GM21423 (cell line): ENCODE measurements around the gene PDE6A.
A peak's percentile ranks its signal among the peaks of the same experiment; 100 is the strongest.

Source experiments
- ATAC-seq: cut with Tn5 transposase; IDR thresholded peaks from one replicate; pipeline ENCODE4 v1.9.1; 2021; ENCODE audit warnings: mild to moderate bottlenecking, moderate library complexity; ENCODE audit not compliant: unreplicated experiment

Gene PDE6A

DNA sequence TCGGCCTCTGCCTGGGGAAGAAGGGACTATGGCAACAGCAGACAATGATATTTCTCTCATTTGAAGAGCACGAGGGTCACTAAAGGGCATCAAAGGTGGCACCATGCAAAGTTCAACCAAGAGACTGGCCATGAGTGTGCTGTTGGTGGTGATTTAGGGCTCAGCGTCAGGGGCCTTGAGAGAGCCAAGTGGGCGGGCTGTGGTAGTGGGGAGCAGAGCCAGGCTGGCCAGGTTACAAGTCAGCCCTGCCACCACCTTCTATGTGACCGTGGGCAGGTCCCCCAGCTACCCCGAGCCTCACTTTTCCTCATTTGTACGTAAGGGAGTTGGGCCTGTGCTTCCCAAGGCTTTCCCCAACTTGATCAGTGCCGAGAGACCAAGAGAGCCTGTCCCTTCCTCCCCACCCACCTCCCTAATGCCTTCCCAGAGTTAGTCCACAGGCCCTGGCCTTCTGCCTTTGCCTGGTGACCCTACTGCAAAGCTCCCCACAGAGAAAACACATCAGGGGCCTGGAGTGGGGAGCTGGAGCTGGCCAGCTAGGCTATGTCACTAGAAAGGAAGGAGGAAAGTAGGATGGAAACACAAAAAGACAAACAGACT is 104.3 kb downstream of the PDE6A start:
- ATAC-seq = no peak

DNA sequence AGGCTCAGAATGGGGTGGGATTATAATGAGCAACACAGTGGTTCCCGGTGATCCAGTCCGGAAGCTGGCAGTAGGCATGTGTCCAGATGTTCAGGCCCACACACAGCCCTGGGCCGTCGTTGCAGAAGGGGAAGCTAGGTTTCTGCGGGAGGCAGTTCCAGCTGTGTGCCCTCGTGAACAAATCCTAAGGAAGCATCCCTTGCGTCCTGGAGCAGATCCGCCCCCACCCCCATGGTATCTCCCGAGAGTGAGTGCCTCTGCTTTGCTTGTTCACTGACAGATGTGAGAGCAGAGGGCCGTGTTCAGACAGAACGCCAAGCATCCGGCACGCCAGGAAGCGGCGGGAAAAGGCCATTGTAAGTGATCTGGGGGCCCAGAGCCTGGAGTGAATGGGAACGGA is 104.8 kb downstream of the PDE6A start:
- no peak for ATAC-seq

DNA sequence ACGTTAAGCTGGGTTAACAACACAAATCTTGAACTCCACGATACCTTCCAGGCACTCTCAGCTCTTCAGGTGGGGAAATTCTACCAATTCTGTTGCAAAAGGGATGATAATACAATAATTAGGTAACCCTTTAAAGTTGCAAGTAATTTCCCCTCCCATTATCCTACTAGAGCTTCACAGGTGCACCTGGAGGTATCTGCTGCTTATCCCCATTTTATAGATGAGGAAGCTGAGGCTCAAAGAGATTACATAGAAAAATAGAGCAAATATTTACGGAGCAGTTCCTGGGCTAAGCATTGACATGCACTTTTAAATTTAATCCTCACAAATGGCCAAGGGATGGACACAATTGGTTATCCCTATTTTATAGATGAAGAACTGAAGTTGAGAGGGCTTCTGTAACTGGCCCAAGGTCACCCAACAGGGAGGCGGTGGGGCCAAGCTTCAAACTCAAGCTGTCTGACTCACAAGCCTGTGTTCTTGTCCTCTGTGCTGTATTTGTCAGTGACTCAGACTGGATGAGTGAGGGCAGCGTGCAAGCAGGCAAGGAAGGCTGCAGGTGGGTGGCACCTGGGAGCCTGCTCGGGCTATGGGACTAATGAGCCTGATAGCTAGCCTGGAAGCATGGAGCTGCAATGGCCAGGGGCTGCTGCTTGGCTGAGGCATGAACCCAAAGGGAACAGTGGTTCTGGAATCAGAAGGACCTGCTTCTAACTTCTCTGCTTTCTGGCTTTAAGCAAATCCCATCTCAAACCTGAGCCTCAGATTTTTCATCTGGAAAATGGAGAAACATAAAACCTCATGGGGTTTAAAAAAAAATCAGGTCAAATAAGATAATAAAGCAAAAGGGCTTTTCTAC is 105.5 kb downstream of the PDE6A start:
- ATAC-seq = no peak

DNA sequence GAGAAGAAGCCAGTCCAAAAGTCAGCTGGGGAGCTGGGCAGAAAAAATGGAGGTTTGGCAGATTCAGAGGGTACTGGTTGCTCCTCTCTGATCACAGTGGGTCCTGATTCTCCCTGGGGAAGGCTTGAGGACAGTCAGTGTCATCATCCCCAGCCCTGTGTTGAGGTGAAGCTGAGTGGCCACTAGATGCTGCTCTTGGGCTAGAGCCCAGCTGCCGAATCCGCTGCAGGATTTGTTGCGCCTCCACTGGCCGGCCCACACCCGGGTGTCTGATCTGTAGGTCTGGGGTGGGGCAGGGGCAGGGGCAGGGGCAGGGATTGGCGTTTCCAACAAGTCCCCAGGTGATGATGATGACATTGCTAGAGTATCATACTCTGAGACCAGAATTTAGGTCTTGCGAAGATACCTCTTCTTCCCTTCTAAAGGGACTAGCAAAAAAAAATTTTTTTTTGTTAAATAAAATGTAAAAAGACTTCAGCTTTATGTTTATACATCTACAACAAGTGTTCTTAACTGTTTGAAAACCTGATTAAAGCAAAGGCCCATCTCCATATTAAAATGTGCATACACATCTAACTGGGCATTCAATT is 106.8 kb downstream of the PDE6A start:
- ATAC-seq = no peak

DNA sequence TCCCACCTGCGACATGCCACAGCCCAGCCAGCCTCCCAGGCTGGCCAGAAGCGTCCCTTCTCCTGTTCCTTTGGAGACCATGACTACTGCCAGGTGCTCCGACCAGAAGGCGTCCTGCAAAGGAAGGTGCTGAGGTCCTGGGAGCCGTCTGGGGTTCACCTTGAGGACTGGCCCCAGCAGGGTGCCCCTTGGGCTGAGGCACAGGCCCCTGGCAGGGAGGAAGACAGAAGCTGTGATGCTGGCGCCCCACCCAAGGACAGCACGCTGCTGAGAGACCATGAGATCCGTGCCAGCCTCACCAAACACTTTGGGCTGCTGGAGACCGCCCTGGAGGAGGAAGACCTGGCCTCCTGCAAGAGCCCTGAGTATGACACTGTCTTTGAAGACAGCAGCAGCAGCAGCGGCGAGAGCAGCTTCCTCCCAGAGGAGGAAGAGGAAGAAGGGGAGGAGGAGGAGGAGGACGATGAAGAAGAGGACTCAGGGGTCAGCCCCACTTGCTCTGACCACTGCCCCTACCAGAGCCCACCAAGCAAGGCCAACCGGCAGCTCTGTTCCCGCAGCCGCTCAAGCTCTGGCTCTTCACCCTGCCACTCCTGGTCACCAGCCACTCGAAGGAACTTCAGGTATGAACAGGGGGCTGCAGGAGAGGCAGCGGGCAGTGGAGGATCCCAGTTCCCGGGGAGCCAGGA is 108.0 kb downstream of the PDE6A start:
- ATAC-seq = no peak

DNA sequence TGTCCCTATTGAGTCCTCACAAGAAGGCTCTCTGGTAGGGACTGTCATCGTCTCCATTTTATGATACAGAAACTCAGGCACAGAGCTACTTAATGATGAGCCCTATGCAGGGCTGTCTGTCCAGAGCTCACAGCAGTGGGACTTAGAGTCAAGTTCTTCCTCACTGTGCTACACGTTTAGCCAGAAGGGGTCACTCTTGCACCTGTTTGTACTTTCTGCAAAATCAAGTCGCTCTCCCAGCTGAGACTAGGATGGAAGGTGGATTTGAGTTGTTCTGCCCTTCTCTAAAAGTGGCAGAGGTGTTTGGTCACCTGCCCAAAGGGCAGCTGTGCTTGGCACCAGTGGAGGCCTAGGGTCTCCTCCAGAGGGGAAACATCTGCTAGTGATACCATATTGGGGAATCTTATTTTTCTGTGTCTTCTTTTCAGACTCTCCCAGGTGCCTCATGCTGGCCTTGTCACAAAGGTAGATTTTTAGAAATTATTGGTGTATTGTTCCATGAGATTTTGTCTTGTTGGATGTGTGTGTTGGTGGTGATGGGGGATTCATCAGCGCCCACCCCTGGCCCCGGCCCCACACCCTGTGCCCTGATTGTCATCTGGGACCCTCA is 110.2 kb downstream of the PDE6A start:
- no peak for ATAC-seq

DNA sequence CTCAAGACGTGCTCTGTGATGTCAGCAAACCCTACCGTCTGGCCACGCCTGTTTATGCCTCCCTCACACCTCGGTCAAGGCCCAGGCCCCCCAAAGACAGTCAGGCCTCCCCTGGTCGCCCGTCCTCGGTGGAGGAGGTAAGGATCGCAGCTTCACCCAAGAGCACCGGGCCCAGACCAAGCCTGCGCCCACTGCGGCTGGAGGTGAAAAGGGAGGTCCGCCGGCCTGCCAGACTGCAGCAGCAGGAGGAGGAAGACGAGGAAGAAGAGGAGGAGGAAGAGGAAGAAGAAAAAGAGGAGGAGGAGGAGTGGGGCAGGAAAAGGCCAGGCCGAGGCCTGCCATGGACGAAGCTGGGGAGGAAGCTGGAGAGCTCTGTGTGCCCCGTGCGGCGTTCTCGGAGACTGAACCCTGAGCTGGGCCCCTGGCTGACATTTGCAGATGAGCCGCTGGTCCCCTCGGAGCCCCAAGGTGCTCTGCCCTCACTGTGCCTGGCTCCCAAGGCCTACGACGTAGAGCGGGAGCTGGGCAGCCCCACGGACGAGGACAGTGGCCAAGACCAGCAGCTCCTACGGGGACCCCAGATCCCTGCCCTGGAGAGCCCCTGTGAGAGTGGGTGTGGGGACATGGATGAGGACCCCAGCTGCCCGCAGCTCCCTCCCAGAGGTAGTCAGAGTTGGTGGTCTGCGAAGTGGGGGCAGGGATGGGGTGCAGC is 111.3 kb downstream of the PDE6A start:
- no peak for ATAC-seq

DNA sequence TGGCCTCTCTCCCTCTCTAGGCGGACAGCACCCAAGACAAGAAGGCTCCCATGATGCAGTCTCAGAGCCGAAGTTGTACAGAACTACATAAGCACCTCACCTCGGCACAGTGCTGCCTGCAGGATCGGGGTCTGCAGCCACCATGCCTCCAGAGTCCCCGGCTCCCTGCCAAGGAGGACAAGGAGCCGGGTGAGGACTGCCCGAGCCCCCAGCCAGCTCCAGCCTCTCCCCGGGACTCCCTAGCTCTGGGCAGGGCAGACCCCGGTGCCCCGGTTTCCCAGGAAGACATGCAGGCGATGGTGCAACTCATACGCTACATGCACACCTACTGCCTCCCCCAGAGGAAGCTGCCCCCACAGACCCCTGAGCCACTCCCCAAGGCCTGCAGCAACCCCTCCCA is 112.0 kb downstream of the PDE6A start:
- no peak for ATAC-seq

DNA sequence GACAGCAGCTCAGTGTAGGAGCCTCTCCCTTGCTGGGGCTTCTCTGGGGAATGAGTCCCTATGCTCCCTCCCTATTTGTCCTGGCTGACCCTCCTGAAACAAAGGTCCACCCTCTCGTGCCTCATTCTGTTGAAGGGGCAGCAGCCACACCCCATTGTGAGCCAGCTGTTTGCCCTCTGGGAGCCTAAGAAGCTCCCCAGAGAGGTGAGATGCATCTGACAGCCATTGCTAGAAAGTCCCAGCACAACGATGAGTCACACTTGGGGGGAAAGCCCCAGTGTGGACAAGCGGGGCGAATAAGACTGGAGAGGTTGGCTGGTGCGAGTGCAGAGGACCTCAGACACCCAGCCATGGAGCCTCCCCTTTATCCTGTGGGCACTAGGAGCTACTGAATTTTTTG is 113.1 kb downstream of the PDE6A start:
- ATAC-seq = peak; percentile 78

DNA sequence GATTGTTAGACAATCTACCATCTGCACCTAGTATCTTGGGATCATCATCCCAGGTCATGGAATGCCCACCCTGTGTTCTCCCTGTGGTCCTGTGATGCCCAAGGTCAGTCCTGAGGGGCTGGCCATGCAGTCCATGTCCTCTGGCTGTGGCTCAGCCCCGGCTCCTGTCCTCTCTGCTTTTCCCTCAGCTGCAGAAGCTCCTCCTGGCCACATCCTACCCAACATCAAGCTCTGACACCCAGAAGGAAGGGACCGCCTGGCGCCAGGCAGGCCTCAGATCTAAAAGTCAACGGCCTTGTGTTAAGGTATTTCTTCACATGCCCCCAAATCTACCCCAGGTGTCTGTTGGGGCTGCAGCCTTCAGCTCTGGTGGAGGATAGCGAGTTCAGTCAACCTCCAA is 114.0 kb downstream of the PDE6A start:
- no peak for ATAC-seq

DNA sequence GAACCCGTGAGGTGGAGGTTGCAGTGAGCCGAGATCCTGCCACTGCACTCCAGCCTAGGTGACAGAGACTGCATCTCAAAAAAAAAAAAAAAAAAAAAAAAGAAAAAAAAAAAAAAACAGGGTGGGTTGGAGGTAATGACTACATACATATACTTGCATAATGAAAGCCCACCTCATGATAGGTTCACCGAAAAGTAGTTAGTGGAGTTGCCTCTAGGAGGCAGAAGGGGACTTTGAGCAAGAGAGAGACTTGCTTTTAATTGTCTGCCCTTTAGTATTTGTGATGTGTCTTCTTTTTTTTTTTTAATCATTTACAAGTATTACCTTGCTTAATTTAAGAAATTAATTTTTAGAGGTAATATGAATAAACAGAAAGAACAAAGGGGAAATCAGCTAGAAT is 114.6 kb downstream of the PDE6A start:
- no peak for ATAC-seq

DNA sequence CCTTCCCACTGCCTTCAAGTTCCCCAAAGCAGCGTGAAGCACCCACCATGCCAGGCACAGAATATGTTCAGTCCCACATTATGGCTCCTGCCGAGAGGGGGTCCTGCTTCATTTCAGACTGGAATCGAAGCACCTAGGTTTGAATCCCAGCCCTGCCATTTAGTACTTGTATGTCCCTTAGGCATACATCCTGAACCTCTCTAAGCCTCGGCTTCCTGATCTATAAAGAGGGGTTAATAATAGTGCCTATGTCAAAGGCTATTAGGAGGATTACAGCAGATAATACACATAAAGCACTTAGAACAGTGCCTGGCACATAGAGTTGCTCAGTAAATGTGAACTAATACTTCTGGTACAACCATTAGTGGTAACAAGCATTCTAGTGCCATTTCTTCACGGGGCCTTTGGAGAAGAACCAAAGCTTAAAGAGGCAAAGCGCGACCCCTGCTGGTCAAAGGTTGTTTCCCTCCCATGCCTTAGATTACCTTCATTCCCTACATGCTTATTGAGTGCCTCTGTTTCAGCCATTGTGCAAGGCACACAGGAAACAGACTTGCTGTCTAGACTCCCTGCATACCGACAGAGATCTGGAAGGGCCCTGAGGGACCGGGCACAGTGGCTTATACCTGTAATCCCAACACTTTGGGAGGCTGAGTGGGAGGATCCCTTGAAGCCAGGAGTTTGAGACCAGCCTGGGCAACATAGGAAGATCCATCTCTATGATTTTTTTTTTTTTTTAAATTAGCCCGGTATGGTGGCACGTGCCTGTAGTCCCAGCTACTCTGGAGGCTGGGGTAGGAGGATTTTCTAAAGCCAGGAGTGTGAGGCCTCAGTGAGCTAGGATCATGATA is 116.2 kb downstream of the PDE6A start:
- peak; percentile 50 for ATAC-seq

DNA sequence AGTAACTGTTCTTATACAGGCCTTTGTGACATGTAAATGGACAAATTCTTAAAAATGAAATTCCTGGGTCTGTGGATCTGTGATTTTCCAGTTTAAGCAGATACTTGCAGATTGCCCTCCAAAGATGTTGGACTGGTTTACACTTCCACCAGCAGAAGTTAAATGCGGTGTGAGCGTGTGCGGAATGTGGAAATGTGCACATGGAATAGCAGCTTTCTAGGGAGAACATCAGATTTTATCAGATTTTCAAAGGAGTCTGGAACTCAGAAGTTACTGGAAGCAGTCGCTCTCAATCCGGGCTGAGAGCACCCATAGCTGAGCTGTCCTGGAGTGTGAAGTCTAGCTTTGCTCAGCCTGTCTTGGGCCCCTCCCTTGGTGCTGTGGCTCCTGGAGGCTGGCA is 117.0 kb downstream of the PDE6A start:
- no peak for ATAC-seq

DNA sequence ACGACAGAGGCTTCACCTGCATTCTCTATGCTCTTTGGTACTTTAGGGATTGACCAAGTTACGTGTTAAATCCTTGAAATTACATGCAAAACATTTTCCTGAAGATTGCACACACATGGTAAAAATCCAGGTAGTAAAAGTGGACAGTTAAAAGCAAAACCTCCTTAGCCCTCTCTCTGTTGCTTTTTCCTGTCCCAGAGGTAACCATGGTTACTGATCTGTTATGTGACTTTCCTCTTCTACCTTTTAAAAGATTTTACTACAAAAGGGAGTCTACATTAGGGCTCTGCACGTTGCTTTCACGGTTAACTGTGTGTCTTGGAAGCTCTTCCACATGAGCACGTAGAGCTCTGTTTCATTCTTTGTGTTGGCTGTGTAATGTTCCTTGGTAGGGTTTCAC is 117.5 kb downstream of the PDE6A start:
- ATAC-seq = no peak

DNA sequence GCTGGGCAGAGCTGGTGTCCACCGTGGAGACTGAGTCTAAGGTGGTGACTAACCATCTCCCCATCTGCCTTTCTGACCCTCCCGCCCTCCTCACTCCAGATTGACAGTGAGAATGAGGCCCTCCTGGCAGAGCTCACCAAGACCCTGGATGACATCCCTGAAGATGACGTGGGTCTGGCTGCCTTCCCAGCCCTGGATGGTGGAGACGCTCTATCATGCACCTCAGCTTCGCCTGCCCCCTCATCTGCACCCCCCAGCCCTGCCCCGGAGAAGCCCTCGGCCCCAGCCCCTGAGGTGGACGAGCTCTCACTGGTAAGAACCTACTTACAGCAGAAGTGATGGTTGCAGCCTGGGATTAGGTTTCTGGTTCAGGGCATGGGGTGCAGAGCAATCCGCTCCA is 118.0 kb downstream of the PDE6A start:
- ATAC-seq = no peak

DNA sequence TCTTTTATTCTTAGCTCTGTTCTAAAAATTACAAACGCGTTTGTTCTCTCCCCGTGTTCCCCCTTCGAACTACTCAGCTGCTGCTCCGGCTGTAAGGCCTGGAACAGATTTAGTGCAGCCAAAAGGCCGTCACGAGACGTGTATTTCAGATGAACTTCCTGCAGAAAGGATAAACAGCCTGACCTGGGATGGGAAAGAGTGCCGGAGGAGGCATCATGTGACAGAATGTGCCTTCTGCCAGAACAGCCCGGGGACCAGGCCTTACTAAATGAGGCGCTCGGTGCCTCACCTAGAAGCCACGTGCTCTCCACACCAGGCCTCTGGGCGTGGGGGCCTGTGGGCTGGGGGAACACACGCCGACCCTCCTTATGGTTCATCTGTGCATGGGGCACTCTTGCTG is 119.7 kb downstream of the PDE6A start:
- no peak for ATAC-seq

DNA sequence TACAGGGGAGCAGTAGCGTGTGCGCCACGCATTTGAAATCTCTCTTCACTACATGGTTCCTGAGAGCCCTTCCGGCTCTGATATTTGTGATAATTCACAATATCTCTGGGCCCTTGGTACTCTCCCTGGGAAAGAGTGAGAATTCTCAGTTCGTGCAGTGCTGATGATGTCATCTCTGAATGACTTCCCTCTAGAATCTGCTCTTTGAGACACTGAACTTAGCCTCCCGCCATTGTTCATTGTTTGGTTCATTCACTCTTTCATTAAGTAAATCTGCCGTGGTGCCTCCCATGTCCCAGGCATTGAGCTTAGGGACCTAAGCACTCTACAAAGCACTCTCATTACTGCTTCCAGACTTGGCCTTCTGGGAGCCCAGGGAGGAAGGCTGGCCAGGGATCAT is 120.5 kb downstream of the PDE6A start:
- no peak for ATAC-seq

DNA sequence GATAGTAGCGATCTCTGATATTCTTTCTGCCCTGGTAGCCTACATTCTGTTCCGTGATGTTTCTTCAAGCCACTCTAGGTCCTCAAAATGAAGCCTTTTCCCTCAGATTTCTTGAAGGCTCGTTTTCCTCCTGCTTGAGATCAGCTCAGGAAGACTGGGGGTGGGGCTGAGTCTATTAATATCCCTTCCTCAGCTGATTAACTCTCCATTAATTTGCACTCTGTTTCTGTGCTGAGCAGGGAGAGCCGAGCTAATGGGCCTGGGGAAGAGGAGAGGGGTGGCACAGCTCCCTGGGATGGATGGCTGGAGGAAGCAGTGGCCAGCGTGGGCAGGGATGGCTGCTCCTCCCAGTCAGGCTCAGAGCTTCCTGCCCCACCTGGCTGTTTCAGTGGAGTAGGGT is 121.2 kb downstream of the PDE6A start:
- no peak for ATAC-seq

DNA sequence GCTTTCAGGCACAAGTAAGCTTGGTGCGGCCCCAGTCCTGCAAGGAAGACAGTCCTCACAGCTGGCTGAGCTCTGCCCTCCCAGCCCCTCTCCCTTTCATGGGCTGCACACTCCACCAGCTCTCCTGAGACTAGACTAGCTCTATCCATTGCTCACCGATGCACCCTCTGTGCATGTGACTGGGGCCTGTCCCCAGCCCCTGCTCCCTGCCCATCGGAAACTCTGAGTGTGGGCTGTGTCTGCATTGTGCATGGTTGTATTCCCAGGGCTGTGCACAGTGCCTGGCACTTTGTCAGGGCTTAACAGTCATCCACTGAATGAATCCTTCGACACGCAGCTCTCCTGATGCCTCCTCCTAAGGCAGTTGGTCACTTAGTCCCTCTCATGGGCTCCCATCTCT is 122.3 kb downstream of the PDE6A start:
- no peak for ATAC-seq
